ENCODE measurements around the gene CDCA4.

CDCA4 gene

GRCh38 chr14:105020815-105021655 is at the start of gene CDCA4:
Gene CDCA4, minus strand, starts transcription at chr14:105021083. Its CDS starts 9,154 bp downstream, at chr14:105011929.
- H3K4me3 ChIP-seq (replicated peaks; ENCODE audit: low read depth, low read length), result peak within 1 kb of the TSS; percentile 75
- no peak for TF ChIP-seq CTCF (IDR thresholded peaks at IDR 0.05; ENCODE audit: low read length, missing control alignments)
- DNase-seq (ENCODE audit: low read depth), result peak; percentile 96

- TF ChIP-seq CTCF (IDR thresholded peaks at IDR 0.05; ENCODE audit: low read length, missing control alignments), result no peak
- H3K4me3 ChIP-seq (replicated peaks; ENCODE audit: low read depth, low read length), result no peak overlapping the region
- DNase-seq (ENCODE audit: low read depth), result peak; percentile 22
These were observed 49.2 kb upstream of the CDCA4 start for GRCh38 chr14:105069871-105070759.

- no peak for DNase-seq (ENCODE audit: low read depth)
- no peak for TF ChIP-seq CTCF (IDR thresholded peaks at IDR 0.05; ENCODE audit: low read length, missing control alignments)
- H3K4me3 ChIP-seq (replicated peaks; ENCODE audit: low read depth, low read length), result no peak overlapping the region
These were observed 48.6 kb upstream of the CDCA4 start for GRCh38 chr14:105069522-105069870.

GRCh38 chr14:105068818-105069217 is 47.9 kb upstream of the CDCA4 start:
- H3K4me3 ChIP-seq (replicated peaks; ENCODE audit: low read depth, low read length), result no peak overlapping the region
- DNase-seq (ENCODE audit: low read depth), result no peak
- no peak for TF ChIP-seq CTCF (IDR thresholded peaks at IDR 0.05; ENCODE audit: low read length, missing control alignments)

GRCh38 chr14:105067969-105068301 is 47.1 kb upstream of the CDCA4 start:
- DNase-seq (ENCODE audit: low read depth), result no peak
- no peak for TF ChIP-seq CTCF (IDR thresholded peaks at IDR 0.05; ENCODE audit: low read length, missing control alignments)
- H3K4me3 ChIP-seq (replicated peaks; ENCODE audit: low read depth, low read length), result no peak overlapping the region

GRCh38 chr14:105067140-105067968 is 46.5 kb upstream of the CDCA4 start:
- DNase-seq (ENCODE audit: low read depth), result peak; percentile 18
- no peak overlapping the region for H3K4me3 ChIP-seq (replicated peaks; ENCODE audit: low read depth, low read length)
- TF ChIP-seq CTCF (IDR thresholded peaks at IDR 0.05; ENCODE audit: low read length, missing control alignments), result no peak

Data from fibroblast of pulmonary artery (primary cell).